Neural progenitor cell (in vitro differentiated cells): Measurements from ENCODE around the gene KLF6. TPM values are rescaled to one million over a fixed set of nuclear protein-coding genes. Genes with fewer than 3 reads are reported as not detected.

ENCODE experiments used
- DNase-seq: peaks from one replicate; pipeline ENCODE4 v3.0.0-alpha.2; 2016; ENCODE audit warnings: low spot score
- H2AFZ ChIP-seq: fragments of 200-600 bp; sonication (generic); replicated peaks from 2 replicates; pipeline ENCODE4 v1.6.1; 2016; ENCODE audit warnings: antibody characterized with exemption
- H3F3A ChIP-seq: fragments of 200-600 bp; sonication (generic); 2 replicates; pipeline ENCODE4 v1.6.1; 2016; ENCODE audit warnings: antibody characterized with exemption, low read depth
- H3K27ac ChIP-seq: fragments of 200-600 bp; sonication (generic); 2 replicates; pipeline ENCODE4 v1.5.1; 2016; ENCODE audit warnings: mild to moderate bottlenecking
- H3K27me3 ChIP-seq: fragments of 200-600 bp; sonication (generic); 2 replicates; pipeline ENCODE4 v1.6.1; 2016; ENCODE audit warnings: mild to moderate bottlenecking, moderate library complexity
- H3K36me3 ChIP-seq: fragments of 200-600 bp; sonication (generic); 2 replicates; pipeline ENCODE4 v1.5.1; 2016
- H3K4me1 ChIP-seq: fragments of 200-600 bp; sonication (generic); 2 replicates; pipeline ENCODE4 v1.6.1; 2016; ENCODE audit warnings: mixed run types
- H3K4me2 ChIP-seq: fragments of 200-600 bp; sonication (generic); 2 replicates; pipeline ENCODE4 v1.6.1; 2016
- H3K4me3 ChIP-seq: fragments of 200-600 bp; sonication (generic); 2 replicates; pipeline ENCODE4 v1.5.1; 2016
- H3K79me2 ChIP-seq: fragments of 200-600 bp; sonication (generic); 2 replicates; pipeline ENCODE4 v1.6.1; 2016; ENCODE audit warnings: low read depth
- H3K9ac ChIP-seq: fragments of 200-600 bp; sonication (generic); 2 replicates; pipeline ENCODE4 v1.6.1; 2016
- H3K9me3 ChIP-seq: fragments of 200-600 bp; sonication (generic); 2 replicates; pipeline ENCODE4 v1.5.1; 2016; ENCODE audit warnings: low read depth
- H4K20me1 ChIP-seq: fragments of 200-600 bp; sonication (generic); 2 replicates; pipeline ENCODE4 v1.6.1; 2016; ENCODE audit warnings: low read depth
- H3K27ac Mint-ChIP-seq: 3 replicates; pipeline ENCODE4 v1.8.0; 2021; ENCODE audit warnings: mixed read lengths
- H3K27me3 Mint-ChIP-seq: 2 replicates; pipeline ENCODE4 v1.8.0; 2022; ENCODE audit warnings: low read depth, mild to moderate bottlenecking, inconsistent platforms, moderate library complexity, mixed read lengths; ENCODE audit not compliant: insufficient read depth
- H3K36me3 Mint-ChIP-seq: 3 replicates; pipeline ENCODE4 v1.8.0; 2021; ENCODE audit warnings: mixed read lengths
- H3K4me1 Mint-ChIP-seq: 3 replicates; pipeline ENCODE4 v1.8.0; 2021; ENCODE audit warnings: mixed read lengths
- H3K4me3 Mint-ChIP-seq: 3 replicates; pipeline ENCODE4 v1.8.0; 2021; ENCODE audit warnings: mild to moderate bottlenecking, moderate library complexity, mixed read lengths
- H3K9me3 Mint-ChIP-seq: 3 replicates; pipeline ENCODE4 v1.8.0; 2020; ENCODE audit warnings: mixed read lengths
- CTCF ChIP-seq: fragments of 200-600 bp; sonication (generic); IDR thresholded peaks from 2 replicates; pipeline ENCODE4 v1.5.1; 2017; ENCODE audit warnings: antibody characterized with exemption, mild to moderate bottlenecking
- EZH2 ChIP-seq: fragments of 200-600 bp; sonication (generic); IDR thresholded peaks from 2 replicates; pipeline ENCODE4 v1.6.1; 2017; ENCODE audit warnings: antibody characterized with exemption, mild to moderate bottlenecking, moderate library complexity
- EZH2phosphoT487 ChIP-seq: fragments of 200-600 bp; sonication (generic); IDR thresholded peaks from 2 replicates; pipeline ENCODE4 v1.6.1; 2017; ENCODE audit warnings: antibody characterized with exemption
- total RNA-seq: library from RNA; depleted of rRNA; stranded (reverse); fragments of >200 nt; gene quantifications from 2 replicates; pipeline ENCODE4 v1.2.3, GENCODE V29; 2015; ENCODE audit warnings: low replicate concordance

The KLF6 gene
- total RNA-seq, 1 donor from 2014 or later, result 11.9 TPM

- H3K4me2 ChIP-seq, result no peak overlapping the region
- Mint-ChIP-seq H3K36me3 (no peaks in the 10 kb centered on the region), H3K4me1 (peaks cover 16% of the 10 kb centered on the region), H3K27ac (no peak overlapping the region), H3K9me3 (no peaks in the 10 kb centered on the region), H3K4me3 (no peak overlapping the region), H3K27me3 (peaks cover 2% of the 10 kb centered on the region)
- H3F3A ChIP-seq, result peaks cover 11% of the 10 kb centered on the region
- H3K9me3 ChIP-seq, result no peaks in the 10 kb centered on the region
- H3K4me3 ChIP-seq, result no peak overlapping the region
- no peaks in the 10 kb centered on the region for H4K20me1 ChIP-seq
- peaks cover 39% of the 10 kb centered on the region for H3K27me3 ChIP-seq
- no peak overlapping the region for H3K9ac ChIP-seq
- no peak overlapping the region for H2AFZ ChIP-seq
- H3K4me1 ChIP-seq, result peaks cover 10% of the 10 kb centered on the region
- no peak overlapping the region for H3K27ac ChIP-seq
- TF ChIP-seq EZH2 (no peak), EZH2phosphoT487 (no peak), CTCF (no peak)
- H3K36me3 ChIP-seq, result no peaks in the 10 kb centered on the region
- no peaks in the 10 kb centered on the region for H3K79me2 ChIP-seq
- DNase-seq, result no peak
These were observed 26.5 kb downstream of the KLF6 start for GRCh38 chr10:3758491-3758970.

GRCh38 chr10:3757638-3758490, 27.1 kb downstream of the KLF6 start:
- H3F3A ChIP-seq, result peaks cover 11% of the 10 kb centered on the region
- no peaks in the 10 kb centered on the region for H4K20me1 ChIP-seq
- H3K36me3 ChIP-seq, result no peaks in the 10 kb centered on the region
- peaks cover 16% of the 10 kb centered on the region for H3K4me1 Mint-ChIP-seq
- H3K4me3 Mint-ChIP-seq, result no peak overlapping the region
- H3K4me3 ChIP-seq, result no peak overlapping the region
- H2AFZ ChIP-seq, result no peak overlapping the region
- H3K4me1 ChIP-seq, result peaks cover 10% of the 10 kb centered on the region
- no peak overlapping the region for H3K9ac ChIP-seq
- H3K9me3 ChIP-seq, result no peaks in the 10 kb centered on the region
- TF ChIP-seq EZH2 (no peak), CTCF (no peak)
- H3K9me3 Mint-ChIP-seq, result no peaks in the 10 kb centered on the region
- H3K36me3 Mint-ChIP-seq, result no peaks in the 10 kb centered on the region
- H3K79me2 ChIP-seq, result no peaks in the 10 kb centered on the region
- no peak overlapping the region for H3K27ac ChIP-seq
- no peak for DNase-seq
- no peak overlapping the region for H3K4me2 ChIP-seq
- H3K27me3 ChIP-seq, result peaks cover 33% of the 10 kb centered on the region
- H3K27me3 Mint-ChIP-seq, result peaks cover 2% of the 10 kb centered on the region
- H3K27ac Mint-ChIP-seq, result no peak overlapping the region

GRCh38 chr10:3757250-3757637, 27.8 kb downstream of the KLF6 start:
- no peaks in the 10 kb centered on the region for H3K79me2 ChIP-seq
- H3K9ac ChIP-seq, result no peak overlapping the region
- no peaks in the 10 kb centered on the region for H3K36me3 Mint-ChIP-seq
- no peaks in the 10 kb centered on the region for H3K9me3 ChIP-seq
- peaks cover 10% of the 10 kb centered on the region for H3K4me1 ChIP-seq
- DNase-seq, result no peak
- no peaks in the 10 kb centered on the region for H4K20me1 ChIP-seq
- peaks cover 26% of the 10 kb centered on the region for H3K27me3 ChIP-seq
- no peaks in the 10 kb centered on the region for H3K9me3 Mint-ChIP-seq
- H3K27me3 Mint-ChIP-seq, result peaks cover 2% of the 10 kb centered on the region
- H3K4me3 ChIP-seq, result no peak overlapping the region
- H3K4me1 Mint-ChIP-seq, result peaks cover 14% of the 10 kb centered on the region
- no peaks in the 10 kb centered on the region for H3K36me3 ChIP-seq
- H2AFZ ChIP-seq, result no peak overlapping the region
- TF ChIP-seq EZH2 (no peak), EZH2phosphoT487 (no peak), CTCF (no peak)
- H3K27ac ChIP-seq, result no peak overlapping the region
- peaks cover 6% of the 10 kb centered on the region for H3F3A ChIP-seq
- H3K27ac Mint-ChIP-seq, result no peak overlapping the region
- H3K4me3 Mint-ChIP-seq, result no peak overlapping the region
- H3K4me2 ChIP-seq, result no peak overlapping the region
